GM21447 (cell line): Measurements from ENCODE around the gene RAB3C.

Experiments used
- ATAC-seq: cut with Tn5 transposase; IDR thresholded peaks from one replicate; pipeline ENCODE4 v1.9.1; 2021; ENCODE audit not compliant: unreplicated experiment

Gene RAB3C

GRCh38 chr5:58770136-58770535 lies 187.3 kb downstream of the RAB3C start:
- no peak for ATAC-seq

- ATAC-seq, result no peak
Observed at GRCh38 chr5:58771796-58772195, 188.9 kb downstream of the RAB3C start.

GRCh38 chr5:58773744-58774441 lies 191.0 kb downstream of the RAB3C start:
- no peak for ATAC-seq

- no peak for ATAC-seq
Observed at GRCh38 chr5:58774937-58775336, 192.1 kb downstream of the RAB3C start.

GRCh38 chr5:58775701-58776262 lies 192.9 kb downstream of the RAB3C start:
- peak; percentile 89 for ATAC-seq

GRCh38 chr5:58776559-58776958 lies 193.7 kb downstream of the RAB3C start:
- no peak for ATAC-seq

GRCh38 chr5:58778888-58779287 lies 196.0 kb downstream of the RAB3C start:
- no peak for ATAC-seq

GRCh38 chr5:58786035-58786434 lies 203.2 kb downstream of the RAB3C start:
- ATAC-seq, result peak; percentile 85

GRCh38 chr5:58786711-58787303 lies 203.9 kb downstream of the RAB3C start:
- ATAC-seq, result no peak

- no peak for ATAC-seq
Observed at GRCh38 chr5:58787987-58788386, 205.1 kb downstream of the RAB3C start.

- ATAC-seq, result peak; percentile 39
Observed at GRCh38 chr5:58793888-58794657, 211.2 kb downstream of the RAB3C start.

GRCh38 chr5:58794875-58795274 lies 212.0 kb downstream of the RAB3C start:
- peak; percentile 46 for ATAC-seq

- peak; percentile 15 for ATAC-seq
Observed at GRCh38 chr5:58795327-58795726, 212.5 kb downstream of the RAB3C start.

- ATAC-seq, result no peak
Observed at GRCh38 chr5:58797021-58797420, 214.1 kb downstream of the RAB3C start.

GRCh38 chr5:58800356-58800755 lies 217.5 kb downstream of the RAB3C start:
- no peak for ATAC-seq

- ATAC-seq, result no peak
Observed at GRCh38 chr5:58800861-58801540, 218.1 kb downstream of the RAB3C start.

- ATAC-seq, result no peak
Observed at GRCh38 chr5:58803056-58803455, 220.2 kb downstream of the RAB3C start.

- ATAC-seq, result no peak
Observed at GRCh38 chr5:58804291-58804690, 221.4 kb downstream of the RAB3C start.

GRCh38 chr5:58810086-58810485 lies 227.2 kb downstream of the RAB3C start:
- ATAC-seq, result no peak

GRCh38 chr5:58813855-58814254 lies 231.0 kb downstream of the RAB3C start:
- no peak for ATAC-seq

- ATAC-seq, result no peak
Observed at GRCh38 chr5:58816181-58816731, 233.4 kb downstream of the RAB3C start.
